ENCODE data around the gene UCP2. TPM values are rescaled to one million over a fixed set of nuclear protein-coding genes. Genes with fewer than 3 reads are reported as not detected.

UCP2 gene
- total and polyA plus RNA-seq, 2 experiments from 2014 or later, result 60.1 to 76.9 TPM

DNA sequence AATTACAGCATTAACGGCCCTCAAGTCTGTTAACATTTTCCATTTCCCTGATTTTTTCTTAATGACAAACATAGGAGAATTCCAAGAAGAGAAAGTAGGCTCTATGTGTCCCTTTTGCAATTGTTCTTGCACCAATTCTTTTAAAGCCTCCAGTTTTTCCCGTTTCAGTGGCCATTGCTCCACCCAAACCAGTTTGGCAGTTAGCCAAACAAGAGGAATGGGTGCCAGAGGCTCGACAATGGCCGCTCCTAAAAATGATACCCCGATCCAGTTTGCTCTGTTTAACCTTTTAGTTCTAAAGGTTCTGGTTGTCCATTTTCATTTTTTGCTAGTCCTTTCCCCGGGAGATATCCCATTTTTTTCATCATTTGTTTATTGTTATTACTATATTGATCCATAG lies 38.6 kb downstream of the UCP2 start (continued):
- TF ChIP-seq, protein P1, sequence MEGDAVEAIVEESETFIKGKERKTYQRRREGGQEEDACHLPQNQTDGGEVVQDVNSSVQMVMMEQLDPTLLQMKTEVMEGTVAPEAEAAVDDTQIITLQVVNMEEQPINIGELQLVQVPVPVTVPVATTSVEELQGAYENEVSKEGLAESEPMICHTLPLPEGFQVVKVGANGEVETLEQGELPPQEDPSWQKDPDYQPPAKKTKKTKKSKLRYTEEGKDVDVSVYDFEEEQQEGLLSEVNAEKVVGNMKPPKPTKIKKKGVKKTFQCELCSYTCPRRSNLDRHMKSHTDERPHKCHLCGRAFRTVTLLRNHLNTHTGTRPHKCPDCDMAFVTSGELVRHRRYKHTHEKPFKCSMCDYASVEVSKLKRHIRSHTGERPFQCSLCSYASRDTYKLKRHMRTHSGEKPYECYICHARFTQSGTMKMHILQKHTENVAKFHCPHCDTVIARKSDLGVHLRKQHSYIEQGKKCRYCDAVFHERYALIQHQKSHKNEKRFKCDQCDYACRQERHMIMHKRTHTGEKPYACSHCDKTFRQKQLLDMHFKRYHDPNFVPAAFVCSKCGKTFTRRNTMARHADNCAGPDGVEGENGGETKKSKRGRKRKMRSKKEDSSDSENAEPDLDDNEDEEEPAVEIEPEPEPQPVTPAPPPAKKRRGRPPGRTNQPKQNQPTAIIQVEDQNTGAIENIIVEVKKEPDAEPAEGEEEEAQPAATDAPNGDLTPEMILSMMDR (conservative IDR thresholded peaks at IDR 0.05; ENCODE audit: low read depth in 2 of 2), result no peak
- TF ChIP-seq POLR2AphosphoS5 (IDR thresholded peaks at IDR 0.05; ENCODE audit: low read depth) (no peak), ZNF331 (CRISPR knock-in tag; IDR thresholded peaks at IDR 0.05; ENCODE audit: low read depth) (no peak), JUNB (IDR thresholded peaks at IDR 0.05; ENCODE audit: unreplicated experiment) (no peak), CREB1 (CRISPR knock-in tag; IDR thresholded peaks at IDR 0.05; ENCODE audit: low read depth) (no peak), ZNF114 (CRISPR knock-in tag; IDR thresholded peaks at IDR 0.05) (no peak)

DNA sequence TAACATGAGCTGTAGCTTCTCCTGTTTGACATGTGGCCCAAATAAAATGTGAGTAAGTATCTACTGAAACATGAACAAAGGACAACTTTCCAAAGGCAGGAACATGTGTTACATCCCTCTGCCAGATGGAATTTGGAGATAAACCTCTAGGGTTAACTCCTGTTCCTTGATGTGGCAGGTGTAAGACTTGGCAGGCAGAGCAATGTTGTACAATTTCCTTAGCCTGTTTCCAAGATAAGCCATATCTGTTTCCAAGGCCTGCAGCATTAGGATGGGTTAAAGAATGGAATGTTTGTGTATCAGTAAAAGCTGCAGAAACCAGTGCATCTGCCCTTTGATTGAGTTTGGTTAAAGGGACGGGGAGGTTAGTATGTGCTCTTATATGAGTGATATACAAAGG lies 40.6 kb downstream of the UCP2 start:
- Mint-ChIP-seq H3K4me1 (no peaks in the 10 kb centered on the region), H3K27me3 (ENCODE audit: insufficient read depth, low read depth, poor library complexity) (no peaks in the 10 kb centered on the region), H3K9me3 (peaks cover 42% of the 10 kb centered on the region), H3K27ac (no peak overlapping the region), H3K4me3 (no peak overlapping the region), H3K36me3 (ENCODE audit: low read depth) (peaks cover 16% of the 10 kb centered on the region)
- Histone ChIP-seq H3K36me3 (ENCODE audit: insufficient read depth) (no peaks in the 10 kb centered on the region), H3K4me3 (no peak overlapping the region), H3K4me2 (no peak overlapping the region), H3K9me2 (ENCODE audit: insufficient read depth) (no peaks in the 10 kb centered on the region), H3K27ac (ENCODE audit: low read depth) (no peak overlapping the region), H3F3A (replicated peaks; ENCODE audit: low read depth) (no peaks in the 10 kb centered on the region), H2AFZ (no peak overlapping the region), H3K27me3 (ENCODE audit: insufficient read depth) (no peaks in the 10 kb centered on the region), H3K79me2 (replicated peaks; ENCODE audit: insufficient read depth) (no peaks in the 10 kb centered on the region), H3K4me1 (ENCODE audit: insufficient read depth) (no peaks in the 10 kb centered on the region), H4K20me1 (replicated peaks; ENCODE audit: insufficient read depth) (no peaks in the 10 kb centered on the region)
- DNase-seq (ENCODE audit: low spot score), result no peak
- TF ChIP-seq CREB1 (CRISPR knock-in tag; IDR thresholded peaks at IDR 0.05; ENCODE audit: low read depth), result no peak
- no peak for TF ChIP-seq NANOG (IDR thresholded peaks at IDR 0.05; ENCODE audit: borderline replicate concordance)
- TF ChIP-seq STAT1 (IDR thresholded peaks at IDR 0.05; ENCODE audit: unreplicated experiment), result no peak
- TF ChIP-seq, protein P2, sequence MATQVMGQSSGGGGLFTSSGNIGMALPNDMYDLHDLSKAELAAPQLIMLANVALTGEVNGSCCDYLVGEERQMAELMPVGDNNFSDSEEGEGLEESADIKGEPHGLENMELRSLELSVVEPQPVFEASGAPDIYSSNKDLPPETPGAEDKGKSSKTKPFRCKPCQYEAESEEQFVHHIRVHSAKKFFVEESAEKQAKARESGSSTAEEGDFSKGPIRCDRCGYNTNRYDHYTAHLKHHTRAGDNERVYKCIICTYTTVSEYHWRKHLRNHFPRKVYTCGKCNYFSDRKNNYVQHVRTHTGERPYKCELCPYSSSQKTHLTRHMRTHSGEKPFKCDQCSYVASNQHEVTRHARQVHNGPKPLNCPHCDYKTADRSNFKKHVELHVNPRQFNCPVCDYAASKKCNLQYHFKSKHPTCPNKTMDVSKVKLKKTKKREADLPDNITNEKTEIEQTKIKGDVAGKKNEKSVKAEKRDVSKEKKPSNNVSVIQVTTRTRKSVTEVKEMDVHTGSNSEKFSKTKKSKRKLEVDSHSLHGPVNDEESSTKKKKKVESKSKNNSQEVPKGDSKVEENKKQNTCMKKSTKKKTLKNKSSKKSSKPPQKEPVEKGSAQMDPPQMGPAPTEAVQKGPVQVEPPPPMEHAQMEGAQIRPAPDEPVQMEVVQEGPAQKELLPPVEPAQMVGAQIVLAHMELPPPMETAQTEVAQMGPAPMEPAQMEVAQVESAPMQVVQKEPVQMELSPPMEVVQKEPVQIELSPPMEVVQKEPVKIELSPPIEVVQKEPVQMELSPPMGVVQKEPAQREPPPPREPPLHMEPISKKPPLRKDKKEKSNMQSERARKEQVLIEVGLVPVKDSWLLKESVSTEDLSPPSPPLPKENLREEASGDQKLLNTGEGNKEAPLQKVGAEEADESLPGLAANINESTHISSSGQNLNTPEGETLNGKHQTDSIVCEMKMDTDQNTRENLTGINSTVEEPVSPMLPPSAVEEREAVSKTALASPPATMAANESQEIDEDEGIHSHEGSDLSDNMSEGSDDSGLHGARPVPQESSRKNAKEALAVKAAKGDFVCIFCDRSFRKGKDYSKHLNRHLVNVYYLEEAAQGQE (IDR thresholded peaks at IDR 0.05; ENCODE audit: unreplicated experiment), result no peak
- TF ChIP-seq, protein P3, sequence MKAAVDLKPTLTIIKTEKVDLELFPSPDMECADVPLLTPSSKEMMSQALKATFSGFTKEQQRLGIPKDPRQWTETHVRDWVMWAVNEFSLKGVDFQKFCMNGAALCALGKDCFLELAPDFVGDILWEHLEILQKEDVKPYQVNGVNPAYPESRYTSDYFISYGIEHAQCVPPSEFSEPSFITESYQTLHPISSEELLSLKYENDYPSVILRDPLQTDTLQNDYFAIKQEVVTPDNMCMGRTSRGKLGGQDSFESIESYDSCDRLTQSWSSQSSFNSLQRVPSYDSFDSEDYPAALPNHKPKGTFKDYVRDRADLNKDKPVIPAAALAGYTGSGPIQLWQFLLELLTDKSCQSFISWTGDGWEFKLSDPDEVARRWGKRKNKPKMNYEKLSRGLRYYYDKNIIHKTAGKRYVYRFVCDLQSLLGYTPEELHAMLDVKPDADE (IDR thresholded peaks at IDR 0.05), result no peak
- TF ChIP-seq EZH2 (IDR thresholded peaks at IDR 0.05; ENCODE audit: low read depth, unreplicated experiment), result no peak
- TF ChIP-seq, protein P4, sequence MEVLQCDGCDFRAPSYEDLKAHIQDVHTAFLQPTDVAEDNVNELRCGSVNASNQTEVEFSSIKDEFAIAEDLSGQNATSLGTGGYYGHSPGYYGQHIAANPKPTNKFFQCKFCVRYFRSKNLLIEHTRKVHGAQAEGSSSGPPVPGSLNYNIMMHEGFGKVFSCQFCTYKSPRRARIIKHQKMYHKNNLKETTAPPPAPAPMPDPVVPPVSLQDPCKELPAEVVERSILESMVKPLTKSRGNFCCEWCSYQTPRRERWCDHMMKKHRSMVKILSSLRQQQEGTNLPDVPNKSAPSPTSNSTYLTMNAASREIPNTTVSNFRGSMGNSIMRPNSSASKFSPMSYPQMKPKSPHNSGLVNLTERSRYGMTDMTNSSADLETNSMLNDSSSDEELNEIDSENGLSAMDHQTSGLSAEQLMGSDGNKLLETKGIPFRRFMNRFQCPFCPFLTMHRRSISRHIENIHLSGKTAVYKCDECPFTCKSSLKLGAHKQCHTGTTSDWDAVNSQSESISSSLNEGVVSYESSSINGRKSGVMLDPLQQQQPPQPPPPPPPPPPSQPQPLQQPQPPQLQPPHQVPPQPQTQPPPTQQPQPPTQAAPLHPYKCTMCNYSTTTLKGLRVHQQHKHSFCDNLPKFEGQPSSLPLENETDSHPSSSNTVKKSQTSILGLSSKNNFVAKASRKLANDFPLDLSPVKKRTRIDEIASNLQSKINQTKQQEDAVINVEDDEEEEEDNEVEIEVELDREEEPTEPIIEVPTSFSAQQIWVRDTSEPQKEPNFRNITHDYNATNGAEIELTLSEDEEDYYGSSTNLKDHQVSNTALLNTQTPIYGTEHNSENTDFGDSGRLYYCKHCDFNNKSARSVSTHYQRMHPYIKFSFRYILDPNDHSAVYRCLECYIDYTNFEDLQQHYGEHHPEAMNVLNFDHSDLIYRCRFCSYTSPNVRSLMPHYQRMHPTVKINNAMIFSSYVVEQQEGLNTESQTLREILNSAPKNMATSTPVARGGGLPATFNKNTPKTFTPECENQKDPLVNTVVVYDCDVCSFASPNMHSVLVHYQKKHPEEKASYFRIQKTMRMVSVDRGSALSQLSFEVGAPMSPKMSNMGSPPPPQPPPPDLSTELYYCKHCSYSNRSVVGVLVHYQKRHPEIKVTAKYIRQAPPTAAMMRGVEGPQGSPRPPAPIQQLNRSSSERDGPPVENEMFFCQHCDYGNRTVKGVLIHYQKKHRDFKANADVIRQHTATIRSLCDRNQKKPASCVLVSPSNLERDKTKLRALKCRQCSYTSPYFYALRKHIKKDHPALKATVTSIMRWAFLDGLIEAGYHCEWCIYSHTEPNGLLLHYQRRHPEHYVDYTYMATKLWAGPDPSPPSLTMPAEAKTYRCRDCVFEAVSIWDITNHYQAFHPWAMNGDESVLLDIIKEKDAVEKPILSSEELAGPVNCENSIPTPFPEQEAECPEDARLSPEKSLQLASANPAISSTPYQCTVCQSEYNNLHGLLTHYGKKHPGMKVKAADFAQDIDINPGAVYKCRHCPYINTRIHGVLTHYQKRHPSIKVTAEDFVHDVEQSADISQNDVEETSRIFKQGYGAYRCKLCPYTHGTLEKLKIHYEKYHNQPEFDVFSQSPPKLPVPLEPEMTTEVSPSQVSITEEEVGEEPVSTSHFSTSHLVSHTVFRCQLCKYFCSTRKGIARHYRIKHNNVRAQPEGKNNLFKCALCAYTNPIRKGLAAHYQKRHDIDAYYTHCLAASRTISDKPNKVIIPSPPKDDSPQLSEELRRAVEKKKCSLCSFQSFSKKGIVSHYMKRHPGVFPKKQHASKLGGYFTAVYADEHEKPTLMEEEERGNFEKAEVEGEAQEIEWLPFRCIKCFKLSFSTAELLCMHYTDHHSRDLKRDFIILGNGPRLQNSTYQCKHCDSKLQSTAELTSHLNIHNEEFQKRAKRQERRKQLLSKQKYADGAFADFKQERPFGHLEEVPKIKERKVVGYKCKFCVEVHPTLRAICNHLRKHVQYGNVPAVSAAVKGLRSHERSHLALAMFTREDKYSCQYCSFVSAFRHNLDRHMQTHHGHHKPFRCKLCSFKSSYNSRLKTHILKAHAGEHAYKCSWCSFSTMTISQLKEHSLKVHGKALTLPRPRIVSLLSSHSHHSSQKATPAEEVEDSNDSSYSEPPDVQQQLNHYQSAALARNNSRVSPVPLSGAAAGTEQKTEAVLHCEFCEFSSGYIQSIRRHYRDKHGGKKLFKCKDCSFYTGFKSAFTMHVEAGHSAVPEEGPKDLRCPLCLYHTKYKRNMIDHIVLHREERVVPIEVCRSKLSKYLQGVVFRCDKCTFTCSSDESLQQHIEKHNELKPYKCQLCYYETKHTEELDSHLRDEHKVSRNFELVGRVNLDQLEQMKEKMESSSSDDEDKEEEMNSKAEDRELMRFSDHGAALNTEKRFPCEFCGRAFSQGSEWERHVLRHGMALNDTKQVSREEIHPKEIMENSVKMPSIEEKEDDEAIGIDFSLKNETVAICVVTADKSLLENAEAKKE (CRISPR knock-in tag; IDR thresholded peaks at IDR 0.05), result no peak
- no peak for TF ChIP-seq POLR2AphosphoS5 (IDR thresholded peaks at IDR 0.05; ENCODE audit: low read depth)
- TF ChIP-seq ZNF114 (CRISPR knock-in tag; IDR thresholded peaks at IDR 0.05), result no peak
- TF ChIP-seq EZH2phosphoT487 (IDR thresholded peaks at IDR 0.05; ENCODE audit: unreplicated experiment), result no peak
- TF ChIP-seq JUNB (IDR thresholded peaks at IDR 0.05; ENCODE audit: unreplicated experiment), result no peak
- ATAC-seq, result no peak

All from GM23338 (cell line).